Esophagus squamous epithelium (tissue), 5 donors: Measurements from ENCODE around the gene EMD. TPM values are rescaled to one million over a fixed set of nuclear protein-coding genes. Genes with fewer than 3 reads are reported as not detected.

Source experiments
- DNase-seq: peaks from one replicate; lab custom pipeline; 2025; lab: John Stamatoyannopoulos, UW
- H3K27ac ChIP-seq, 4 donors: fragments of 200-600 bp; sonication (generic); one replicate each; pipeline ENCODE4 v1.5.1; 2016 to 2019; ENCODE audit warnings: mild to moderate bottlenecking in 1 of 4
- H3K27me3 ChIP-seq, 4 donors: fragments of 200-600 bp; sonication (generic); 1 replicate in 3 of 4; 2 replicates in 1 of 4; pipeline versions ENCODE4 v1.5.1 to v1.6.0; 2017 to 2021; ENCODE audit warnings: antibody characterized with exemption in 1 of 4
- H3K36me3 ChIP-seq, 3 donors: fragments of 200-600 bp; sonication (generic); one replicate each; pipeline ENCODE4 v1.5.1; 2016 to 2019
- H3K4me1 ChIP-seq, 3 donors: fragments of 200-600 bp; sonication (generic); one replicate each; pipeline ENCODE4 v1.5.1; 2017 to 2019
- H3K4me3 ChIP-seq, 4 donors: fragments of 200-600 bp; sonication (generic); 1 replicate in 3 of 4; 2 replicates in 1 of 4; pipeline ENCODE4 v1.5.1; 2016 to 2019; ENCODE audit warnings: mild to moderate bottlenecking in 2 of 4, moderate library complexity in 1 of 4
- H3K9me3 ChIP-seq, 3 donors: fragments of 200-600 bp; sonication (generic); one replicate each; pipeline ENCODE4 v1.5.1; 2016 to 2019
- CTCF ChIP-seq, 6 experiments: fragments of 450-650 bp in 4 of 6; fragments of 200-600 bp in 2 of 6; sonication (generic) in 2 of 6; IDR thresholded peaks; one replicate each; pipeline ENCODE4 v1.5.1; 2016 to 2019; ENCODE audit warnings: antibody characterized with exemption in 6 of 6, mild to moderate bottlenecking in 4 of 6, moderate library complexity in 4 of 6
- POLR2A ChIP-seq, 4 donors: fragments of 450-650 bp; IDR thresholded peaks; one replicate each; pipeline ENCODE4 v1.6.1; 2017; ENCODE audit warnings: antibody characterized with exemption in 4 of 4, mild to moderate bottlenecking in 4 of 4, moderate library complexity in 3 of 4
- WGBS, 2 donors: methylation state at CpG; one replicate each; pipeline ENCODE4 v1.1.5; 2018; 5-methylcytosine and 5-hydroxymethylcytosine counted together
- intact Hi-C: fragments of 100-400 bp; cut with DNase I; formaldehyde crosslinking; loops from one replicate; pipeline ENCODE4 v1.15.0; 2022
- total RNA-seq, 4 donors: library from RNA; depleted of rRNA; stranded (reverse); fragments of >200 nt; gene quantifications; one replicate each; pipeline ENCODE4 v1.1.0, GENCODE V29; 2016
- donor health status: DM: yes; HTN: yes; CAD: no.

The EMD gene
- total RNA-seq, 4 donors from 2014 or later, result 12.7 to 50.1 (median 40.2) TPM

GRCh38 chrX:154350429-154351182, 28.5 kb upstream of the EMD start:
- peaks cover 12 to 76% (median 24%) of the 10 kb centered on the region in 3 donors for H3K36me3 ChIP-seq
- H3K4me3 ChIP-seq, result no peak overlapping the region
- H3K4me1 ChIP-seq, result peaks cover 0 to 24% (median 3%) of the 10 kb centered on the region in 3 donors
- intact Hi-C loops, result no loop called here
- H3K27ac ChIP-seq, result peak overlapping the region in 2 of 4 donors; percentile 16 to 52
- TF ChIP-seq POLR2A (IDR thresholded peaks at IDR 0.05) (no peak), CTCF (IDR thresholded peaks at IDR 0.05) (no peak)
- H3K27me3 ChIP-seq, result no peaks in the 10 kb centered on the region
- H3K9me3 ChIP-seq, result no peaks in the 10 kb centered on the region
- DNase-seq, result no peak
- 74% methylated on average over 3 of the region's 19 CpGs; no CpG with 5 or more reads in 1 of the 2 donors for WGBS, 2 donors

- no peak for DNase-seq
- no peak for TF ChIP-seq CTCF (IDR thresholded peaks at IDR 0.05)
- no peak for TF ChIP-seq POLR2A (IDR thresholded peaks at IDR 0.05)
These were observed 27.7 kb upstream of the EMD start for GRCh38 chrX:154351183-154352011.

GRCh38 chrX:154352012-154352401, 27.1 kb upstream of the EMD start:
- no peak for DNase-seq
- 100% methylated on average over 1 of the region's 14 CpGs; no CpG with 5 or more reads in 1 of the 2 donors for WGBS, 2 donors
- peaks cover 0 to 24% (median 3%) of the 10 kb centered on the region in 3 donors for H3K4me1 ChIP-seq
- TF ChIP-seq CTCF (IDR thresholded peaks at IDR 0.05) (no peak), POLR2A (IDR thresholded peaks at IDR 0.05) (no peak)
- no peak overlapping the region for H3K4me3 ChIP-seq
- peak overlapping the region in 2 of 4 donors; percentile 52 to 66 for H3K27ac ChIP-seq
- H3K27me3 ChIP-seq, result no peaks in the 10 kb centered on the region
- no peaks in the 10 kb centered on the region for H3K9me3 ChIP-seq
- intact Hi-C loops, result no loop called here
- peaks cover 12 to 90% (median 31%) of the 10 kb centered on the region in 3 donors for H3K36me3 ChIP-seq

More at GRCh38 chrX:154351183-154352011, 27.7 kb upstream of the EMD start:
- Histone ChIP-seq H3K27me3 (no peaks in the 10 kb centered on the region), H3K36me3 (peaks cover 12 to 84% (median 25%) of the 10 kb centered on the region in 3 donors), H3K4me3 (no peak overlapping the region), H3K27ac (peak overlapping the region in 3 of 4 donors; percentile 7 to 66 (median 52)), H3K4me1 (peaks cover 0 to 24% (median 3%) of the 10 kb centered on the region in 3 donors), H3K9me3 (no peaks in the 10 kb centered on the region)
- WGBS, 2 donors, result 95% methylated on average over 3 of the region's 30 CpGs; no CpG with 5 or more reads in 1 of the 2 donors
- intact Hi-C loops, result no loop called here

GRCh38 chrX:154352466-154352865, 26.6 kb upstream of the EMD start:
- Histone ChIP-seq H3K27ac (peak overlapping the region in 2 of 4 donors; percentile 52 to 66), H3K4me3 (no peak overlapping the region), H3K4me1 (peaks cover 0 to 19% (median 1%) of the 10 kb centered on the region in 3 donors), H3K36me3 (peaks cover 12 to 95% (median 36%) of the 10 kb centered on the region in 3 donors), H3K27me3 (no peaks in the 10 kb centered on the region), H3K9me3 (no peaks in the 10 kb centered on the region)
- no peak for TF ChIP-seq POLR2A (IDR thresholded peaks at IDR 0.05)
- no peak for TF ChIP-seq CTCF (IDR thresholded peaks at IDR 0.05)
- no CpG with 5 or more reads among the region's 13 CpGs for WGBS, 2 donors
- DNase-seq, result no peak
- intact Hi-C loops, result no loop called here
